Measurements from ENCODE around the gene ADARB2.
"Not testable (repeated sequence)": the region's sequence is repeated elsewhere in the genome, so short reads cannot be mapped to it uniquely, and the experiment has no call there.

ADARB2 gene

GRCh38 chr10:1737222-1738061 lies at the start of gene ADARB2:
Gene ADARB2 (minus strand): TSS chr10:1737525.
- DNase-seq: peak; percentile 32

DNA sequence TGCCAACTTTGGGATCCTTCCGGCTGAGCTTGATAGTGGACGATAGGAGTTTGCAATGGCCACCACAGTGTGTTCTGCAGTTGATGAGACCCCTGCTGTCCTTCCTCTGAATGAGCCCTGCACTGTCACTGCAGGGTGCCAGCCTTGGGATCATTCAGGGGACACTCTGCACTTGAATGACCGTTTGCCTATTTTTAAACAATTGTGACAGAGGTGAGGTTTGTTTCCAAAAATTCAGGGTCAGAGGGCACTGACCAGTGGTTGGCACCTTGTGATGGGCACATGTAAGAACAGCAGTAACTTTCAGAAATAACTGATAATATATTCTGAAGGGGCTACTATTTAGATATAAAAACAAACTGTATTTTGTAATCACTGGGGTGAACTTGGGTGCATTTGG lies 48.5 kb upstream of the ADARB2 start:
- no peak for DNase-seq

- no peak for DNase-seq
Observed at GRCh38 chr10:1782841-1783240, 45.5 kb upstream of the ADARB2 start.

DNA sequence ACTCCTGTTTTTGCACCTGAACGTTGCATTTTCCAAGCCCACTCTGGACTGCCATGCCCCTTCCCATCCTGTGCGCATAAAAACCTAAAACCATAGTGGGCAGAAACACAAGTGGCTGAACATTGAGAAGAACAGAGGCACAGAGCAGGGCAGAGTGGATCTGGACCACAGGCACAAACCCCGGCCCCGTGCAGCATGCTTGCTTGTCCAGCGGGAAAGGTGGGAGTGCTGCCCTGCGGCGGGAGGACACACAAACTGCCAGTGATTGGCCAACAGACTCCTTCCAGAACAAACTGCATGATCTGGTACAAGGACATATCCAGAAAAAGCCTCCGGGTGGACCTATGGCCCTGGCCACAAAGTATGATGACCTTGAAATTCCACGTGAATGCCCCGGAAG lies 42.5 kb upstream of the ADARB2 start:
- no peak for DNase-seq

- no peak for DNase-seq
Observed at GRCh38 chr10:1778375-1778969, 41.1 kb upstream of the ADARB2 start.

- no peak for DNase-seq
Observed at GRCh38 chr10:1776127-1776662, 38.9 kb upstream of the ADARB2 start.

- no peak for DNase-seq
Observed at GRCh38 chr10:1774796-1775195, 37.5 kb upstream of the ADARB2 start.

DNA sequence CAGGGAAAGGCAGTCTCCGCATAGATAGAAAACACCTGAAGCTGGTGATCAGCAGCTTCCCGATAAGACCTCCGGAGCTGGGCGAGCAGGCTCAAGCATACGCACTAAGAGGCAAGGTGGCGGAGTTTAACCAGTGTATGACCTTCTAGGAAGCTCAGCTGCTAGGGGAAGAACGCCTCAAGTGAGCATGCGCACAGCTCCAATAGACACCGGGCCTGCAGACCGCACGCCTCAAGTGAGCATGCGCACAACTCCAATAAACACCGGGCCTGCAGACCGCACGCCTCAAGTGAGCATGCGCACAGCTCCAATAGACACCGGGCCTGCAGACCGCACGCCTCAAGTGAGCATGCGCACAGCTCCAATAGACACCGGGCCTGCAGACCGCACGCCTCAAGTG lies 35.9 kb upstream of the ADARB2 start:
- not testable (repeated sequence) for DNase-seq

DNA sequence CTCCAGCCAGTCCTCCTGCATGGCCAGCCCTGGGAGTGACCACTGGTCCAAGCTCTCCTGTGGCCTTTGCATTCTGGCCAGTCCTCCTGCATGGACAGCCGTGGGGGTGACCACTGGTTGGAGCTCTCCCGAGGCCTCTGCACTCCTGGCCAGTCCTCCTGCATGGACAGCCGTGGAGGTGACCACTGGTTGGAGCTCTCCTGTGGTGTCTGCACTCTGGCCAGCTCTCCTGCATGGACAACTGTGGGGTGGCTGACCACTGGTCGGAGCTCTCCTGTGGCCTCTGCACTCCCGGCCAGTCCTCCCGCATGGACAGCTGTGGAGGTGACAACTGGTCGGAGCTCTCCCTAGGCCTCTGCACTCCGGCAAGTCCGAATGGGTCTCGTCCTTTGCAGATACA lies 28.7 kb upstream of the ADARB2 start:
- DNase-seq: no peak

DNA sequence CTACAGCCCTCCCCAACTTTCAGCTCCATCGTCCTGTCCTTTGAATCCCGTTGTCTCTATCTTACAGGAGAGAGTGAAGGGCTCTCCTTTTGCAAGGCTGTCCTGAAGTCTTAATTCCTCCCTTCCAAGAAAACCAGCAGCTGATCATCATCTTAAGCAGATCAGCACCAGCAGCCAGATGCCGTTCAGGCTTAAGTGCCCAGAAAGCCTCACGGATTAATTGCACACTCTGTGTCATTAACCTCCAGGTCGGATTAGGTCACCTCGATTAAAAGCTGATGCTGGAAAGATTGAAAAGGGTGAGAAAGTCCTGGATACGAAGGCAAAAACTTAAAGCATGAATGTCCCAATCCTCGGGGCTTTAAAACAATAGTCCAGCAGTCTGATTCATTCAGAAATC lies 24.8 kb upstream of the ADARB2 start:
- no peak for DNase-seq

DNA sequence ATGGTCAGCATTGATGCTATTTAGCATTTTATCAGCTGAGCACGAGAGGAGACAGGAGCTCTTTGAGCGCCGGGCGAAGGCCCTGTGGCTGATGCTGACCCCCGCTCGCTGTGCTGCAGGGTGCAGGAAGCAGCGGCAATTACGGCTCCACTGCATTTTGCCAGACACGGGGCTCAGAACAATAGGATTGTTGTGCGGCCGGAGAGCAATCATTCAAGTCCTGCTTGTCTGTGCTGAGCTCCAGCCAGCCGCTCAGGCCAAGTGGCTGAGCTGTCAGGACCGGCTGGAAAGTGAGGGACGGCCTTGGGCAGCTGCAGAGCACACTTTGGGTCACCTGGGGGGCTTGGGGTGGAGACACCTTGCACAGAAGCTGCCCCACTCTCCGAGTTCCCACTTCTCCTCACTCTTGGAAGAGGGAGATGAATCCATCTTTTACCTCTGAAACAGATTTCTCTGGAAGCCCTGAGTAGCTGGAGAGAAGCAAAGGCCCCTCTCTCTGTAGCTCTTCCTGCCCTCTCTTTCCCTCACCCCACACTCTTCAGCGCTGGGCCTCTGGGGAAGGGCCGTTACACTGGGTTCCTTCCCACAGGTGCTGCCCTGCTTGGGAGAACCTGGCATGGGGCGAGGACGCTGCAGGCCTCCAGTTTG lies 17.3 kb upstream of the ADARB2 start:
- no peak for DNase-seq

DNA sequence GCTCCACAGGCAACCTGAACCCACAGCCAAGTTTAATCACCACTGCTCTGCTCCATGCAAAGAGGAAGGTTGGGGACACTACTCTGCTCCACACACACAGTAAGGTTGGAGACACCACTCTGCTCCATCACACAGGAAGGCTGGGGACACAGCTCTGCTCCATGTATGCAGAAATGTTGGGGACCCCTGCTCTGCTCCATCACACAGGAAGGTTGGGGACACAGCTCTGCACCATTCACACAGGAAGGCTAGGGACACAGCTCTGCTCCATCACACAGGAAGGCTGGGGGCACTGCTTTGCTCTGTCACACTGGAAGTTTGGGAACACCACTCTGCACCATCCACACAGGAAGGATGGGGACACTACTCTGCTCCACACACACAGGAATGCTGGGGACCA lies 14.8 kb upstream of the ADARB2 start:
- DNase-seq: no peak

DNA sequence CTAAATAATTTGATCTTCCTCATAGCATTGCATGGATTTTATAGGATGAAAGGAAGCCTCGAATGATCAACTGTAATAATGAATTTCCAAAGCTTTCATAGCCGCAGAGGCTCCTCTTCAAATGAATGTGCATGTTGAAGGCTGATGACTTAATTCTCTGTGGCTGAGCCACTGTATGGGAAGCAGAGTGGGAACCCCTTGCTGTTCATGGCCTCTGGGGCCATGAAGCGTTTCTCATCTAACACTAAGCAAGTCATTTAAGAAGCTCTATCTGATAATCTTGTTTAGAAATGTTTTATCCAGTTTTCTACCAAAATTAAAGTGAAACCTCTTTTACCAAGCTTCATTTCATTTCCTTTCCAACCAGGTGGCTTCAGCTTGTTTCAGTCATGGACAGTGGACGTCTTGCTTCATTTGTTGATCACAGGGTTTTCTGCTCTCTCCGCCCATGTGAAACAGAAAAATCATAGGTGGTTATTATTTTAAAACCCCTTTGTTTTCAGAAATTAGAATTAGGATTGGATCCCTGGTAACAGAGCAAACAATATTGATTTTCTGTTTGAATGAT lies 10.3 kb upstream of the ADARB2 start:
- no peak for DNase-seq

- DNase-seq: no peak
Observed at GRCh38 chr10:1746796-1747195, 9.5 kb upstream of the ADARB2 start.

DNA sequence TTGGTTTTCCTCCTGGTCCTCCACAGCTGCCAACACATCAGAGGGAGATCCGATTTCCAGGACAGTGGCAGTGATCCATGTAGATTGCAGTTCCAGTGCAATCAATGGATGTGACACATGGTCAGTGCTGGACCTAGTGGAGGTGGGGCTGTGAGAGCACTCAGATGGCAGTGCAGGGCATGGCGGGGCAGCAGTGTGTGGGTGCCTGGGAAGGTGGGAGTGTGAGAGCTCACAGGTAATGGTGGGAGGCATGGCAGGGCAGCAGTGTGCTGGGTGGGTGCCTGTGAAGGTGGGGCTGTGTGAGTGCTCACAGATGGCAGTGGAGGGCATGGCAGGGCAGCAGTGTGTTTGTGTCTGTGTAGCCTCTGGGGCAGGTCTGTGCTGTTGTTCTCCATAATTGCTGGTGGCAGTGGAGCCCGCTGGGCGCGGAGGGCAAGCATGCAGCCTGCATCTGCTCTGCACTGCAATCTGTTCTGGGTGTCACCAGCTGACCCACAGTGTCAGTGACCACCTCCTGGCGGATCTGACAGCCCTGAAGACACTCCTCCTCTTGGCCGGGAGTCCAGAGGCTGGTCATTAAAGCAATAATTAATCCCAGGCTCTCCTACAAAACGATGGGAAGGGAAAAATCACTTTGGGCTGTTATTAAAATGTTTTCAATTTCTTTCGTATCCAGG lies 8.6 kb upstream of the ADARB2 start:
- DNase-seq: no peak

DNA sequence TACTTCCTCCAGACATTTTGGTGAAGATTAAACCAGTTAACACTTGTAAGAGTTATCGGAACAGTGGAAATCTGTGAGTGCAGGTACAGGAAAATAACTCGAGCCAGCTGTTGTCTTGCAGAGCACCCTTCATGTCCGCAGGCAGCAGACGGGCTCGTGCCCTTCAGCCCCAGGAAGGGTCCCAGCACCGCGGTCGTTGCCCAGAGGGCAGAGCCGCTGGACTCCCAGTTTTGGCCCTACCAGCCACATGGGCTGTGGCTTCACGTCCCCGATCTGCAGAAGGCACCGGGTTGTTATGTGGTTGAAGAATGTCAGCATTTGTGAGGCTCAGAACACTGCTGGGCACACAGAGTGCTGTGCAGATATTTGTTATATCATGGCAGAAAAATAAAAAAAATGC lies 7.2 kb upstream of the ADARB2 start:
- DNase-seq: no peak

DNA sequence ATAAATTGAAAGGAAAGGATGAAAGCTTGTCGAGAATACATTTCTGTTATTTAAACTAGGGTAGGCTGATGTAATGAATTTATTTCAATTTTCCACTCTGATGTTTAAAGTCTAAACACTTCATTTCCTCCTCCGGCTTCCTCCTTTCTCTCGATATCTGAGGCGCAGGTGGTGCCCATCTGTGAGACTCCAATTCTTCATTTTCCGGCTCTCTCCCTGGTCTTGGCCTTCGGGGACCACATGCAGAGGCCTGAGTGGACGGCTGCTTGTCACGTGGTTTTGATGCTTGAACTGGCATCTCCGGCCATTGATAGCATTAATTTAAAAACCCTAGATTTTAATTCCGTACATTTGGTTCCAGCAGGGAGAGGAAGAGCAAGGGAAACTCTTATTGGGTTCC lies 5.8 kb upstream of the ADARB2 start:
- DNase-seq: no peak

DNA sequence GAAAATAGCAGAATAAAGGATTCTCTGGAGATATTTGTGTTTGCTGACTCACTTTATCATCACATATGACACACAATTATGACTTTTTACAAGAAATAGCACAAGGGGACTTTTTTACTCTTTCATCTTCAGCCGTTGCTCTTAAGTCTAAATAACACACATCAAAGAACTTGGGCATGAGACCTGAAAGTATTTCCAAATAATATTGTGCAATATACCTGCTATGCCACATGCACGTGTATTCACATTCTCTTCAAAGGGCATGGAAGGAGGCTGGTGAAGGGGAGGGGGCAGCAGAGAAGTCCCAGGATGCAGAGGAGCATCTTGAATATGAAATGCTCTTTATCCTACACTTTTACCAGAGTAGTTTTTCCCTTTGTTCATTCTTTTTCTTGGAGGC lies 4.1 kb upstream of the ADARB2 start:
- no peak for DNase-seq

- no peak for DNase-seq
Observed at GRCh38 chr10:1739751-1740150, 2.4 kb upstream of the ADARB2 start.

GRCh38 chr10:1738950-1739349 lies 1.6 kb upstream of the ADARB2 start:
- DNase-seq: no peak

DNA sequence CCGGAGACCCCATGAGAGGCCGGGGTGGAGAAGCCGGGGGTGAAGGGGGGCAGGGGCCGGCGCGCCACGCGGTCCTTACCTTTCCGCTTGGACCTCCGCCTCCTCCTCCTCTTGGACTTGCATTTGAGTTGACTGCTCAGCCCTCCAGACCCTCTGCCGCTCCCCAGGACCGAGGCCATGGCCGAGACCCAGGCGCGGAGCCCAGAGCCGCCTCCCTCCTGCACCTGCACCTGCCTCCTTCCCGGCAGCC lies 428 bp downstream of the ADARB2 start:
- DNase-seq: no peak

GRCh38 chr10:1736144-1736971 lies 967 bp downstream of the ADARB2 start:
- DNase-seq: no peak

Data from activated CD4-positive, alpha-beta T cell treated with anti-CD3 and anti-CD28 coated beads for 48 hours (primary cell).